ENCODE measurements around the gene CTNNA2. TPM values are rescaled to one million over a fixed set of nuclear protein-coding genes. Genes with fewer than 3 reads are reported as not detected.

The CTNNA2 gene
- total RNA-seq, 2 experiments from 2014 or later: not detected

GRCh38 chr2:80151248-80151647 is 638.4 kb downstream of the CTNNA2 start:
- Mint-ChIP-seq H3K27ac (no peak overlapping the region), H3K27me3 (no peaks in the 10 kb centered on the region), H3K4me1 (no peaks in the 10 kb centered on the region), H3K36me3 (ENCODE audit: low read depth) (no peaks in the 10 kb centered on the region), H3K4me3 (no peak overlapping the region), H3K9me3 (peaks cover 2% of the 10 kb centered on the region)
- DNase-seq: no peak
- POLR2A ChIA-PET: no interaction called here
- CTCF ChIA-PET: no interaction called here

- POLR2A ChIA-PET: no interaction called here
- no peaks in the 10 kb centered on the region for H3K9me3 Mint-ChIP-seq
- CTCF ChIA-PET: no interaction called here
- no peak overlapping the region for H3K4me3 Mint-ChIP-seq
- H3K4me1 Mint-ChIP-seq: no peaks in the 10 kb centered on the region
- DNase-seq: no peak
- no peaks in the 10 kb centered on the region for H3K36me3 Mint-ChIP-seq (ENCODE audit: low read depth)
- no peaks in the 10 kb centered on the region for H3K27me3 Mint-ChIP-seq
- no peak overlapping the region for H3K27ac Mint-ChIP-seq
Observed at GRCh38 chr2:80151651-80152050, 638.8 kb downstream of the CTNNA2 start.

DNA sequence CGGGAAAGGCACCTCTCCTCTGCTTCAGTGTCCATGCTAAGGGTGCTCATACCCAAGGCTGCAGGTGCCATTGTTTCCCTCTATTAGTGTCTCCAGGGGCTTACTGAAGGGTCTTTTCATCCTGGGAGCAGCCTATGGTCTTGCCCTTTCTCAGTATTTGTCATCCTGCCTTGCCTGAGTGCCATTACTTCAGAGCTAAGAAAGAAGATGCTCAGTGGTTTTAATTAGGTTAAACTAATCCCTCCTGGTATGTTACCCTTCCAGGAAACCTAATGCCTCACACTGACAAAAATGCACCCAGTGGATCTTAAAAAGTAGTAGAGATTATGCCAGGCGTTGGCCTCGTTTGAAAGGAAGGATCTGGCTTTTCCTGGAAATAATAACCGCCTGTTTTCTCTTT is 640.3 kb downstream of the CTNNA2 start:
- Mint-ChIP-seq H3K4me1 (no peaks in the 10 kb centered on the region), H3K27me3 (no peaks in the 10 kb centered on the region), H3K9me3 (no peaks in the 10 kb centered on the region), H3K4me3 (no peak overlapping the region), H3K27ac (no peak overlapping the region), H3K36me3 (ENCODE audit: low read depth) (no peaks in the 10 kb centered on the region)
- CTCF ChIA-PET: no interaction called here
- DNase-seq: no peak
- POLR2A ChIA-PET: no interaction called here

DNA sequence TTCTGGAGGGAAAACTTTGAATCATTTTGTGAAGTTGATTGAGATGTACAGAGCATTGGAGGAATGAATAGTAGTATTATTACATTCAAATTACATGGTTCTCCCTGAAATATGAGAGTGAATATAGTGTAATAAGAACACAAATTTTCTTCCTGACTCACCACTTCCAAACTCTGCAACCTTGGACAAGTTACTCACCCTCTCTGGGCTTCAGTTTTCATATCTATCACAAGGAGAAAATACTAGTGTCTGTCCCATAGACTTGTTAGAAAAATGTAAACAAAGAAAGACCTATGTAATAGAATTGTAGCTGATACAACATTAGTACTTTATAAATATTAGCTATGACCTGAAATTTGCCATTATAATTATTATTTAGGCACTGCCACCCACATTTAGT is 640.9 kb downstream of the CTNNA2 start:
- ChIA-PET CTCF (no interaction called here), POLR2A (no interaction called here)
- Mint-ChIP-seq H3K9me3 (no peaks in the 10 kb centered on the region), H3K27me3 (no peaks in the 10 kb centered on the region), H3K4me3 (no peak overlapping the region), H3K27ac (no peak overlapping the region), H3K36me3 (ENCODE audit: low read depth) (no peaks in the 10 kb centered on the region), H3K4me1 (no peaks in the 10 kb centered on the region)
- no peak for DNase-seq

- Mint-ChIP-seq H3K27me3 (no peaks in the 10 kb centered on the region), H3K9me3 (no peaks in the 10 kb centered on the region), H3K4me1 (no peaks in the 10 kb centered on the region), H3K36me3 (ENCODE audit: low read depth) (no peaks in the 10 kb centered on the region), H3K27ac (no peak overlapping the region), H3K4me3 (no peak overlapping the region)
- ChIA-PET POLR2A (no interaction called here), CTCF (no interaction called here)
- DNase-seq: no peak
Observed at GRCh38 chr2:80154231-80154915, 641.5 kb downstream of the CTNNA2 start.

DNA sequence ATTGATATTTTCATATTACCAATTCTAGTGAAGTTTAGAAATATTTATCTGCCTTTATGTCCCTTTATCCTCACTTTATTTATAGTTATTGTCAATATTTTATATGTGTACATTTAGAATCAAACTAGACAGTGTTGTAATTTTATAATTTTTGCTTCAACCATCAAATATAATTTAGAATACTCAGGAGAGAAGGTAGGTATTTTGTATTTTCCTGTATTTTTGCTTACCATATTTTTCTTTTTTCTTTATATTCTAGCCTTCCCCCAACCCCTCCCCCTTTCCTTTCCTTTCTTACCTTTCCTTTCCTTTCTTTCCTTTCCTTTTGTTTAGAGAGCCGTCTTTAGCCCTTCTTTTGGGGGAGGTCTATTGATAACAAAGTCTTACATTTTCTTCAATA is 651.5 kb downstream of the CTNNA2 start:
- DNase-seq: no peak
- no peaks in the 10 kb centered on the region for H3K4me1 Mint-ChIP-seq
- peaks cover 4% of the 10 kb centered on the region for H3K9me3 Mint-ChIP-seq
- H3K27me3 Mint-ChIP-seq: no peaks in the 10 kb centered on the region
- no peaks in the 10 kb centered on the region for H3K36me3 Mint-ChIP-seq (ENCODE audit: low read depth)
- no peak overlapping the region for H3K4me3 Mint-ChIP-seq
- CTCF ChIA-PET: no interaction called here
- no peak overlapping the region for H3K27ac Mint-ChIP-seq
- POLR2A ChIA-PET: no interaction called here

- CTCF ChIA-PET: no interaction called here
- DNase-seq: no peak
- Mint-ChIP-seq H3K4me1 (no peaks in the 10 kb centered on the region), H3K9me3 (peaks cover 4% of the 10 kb centered on the region), H3K36me3 (ENCODE audit: low read depth) (no peaks in the 10 kb centered on the region), H3K4me3 (no peak overlapping the region), H3K27ac (no peak overlapping the region), H3K27me3 (no peaks in the 10 kb centered on the region)
- POLR2A ChIA-PET: no interaction called here
Observed at GRCh38 chr2:80166483-80167171, 653.8 kb downstream of the CTNNA2 start.

GRCh38 chr2:80167284-80167808 is 654.5 kb downstream of the CTNNA2 start:
- Mint-ChIP-seq H3K9me3 (peaks cover 4% of the 10 kb centered on the region), H3K27ac (no peak overlapping the region), H3K36me3 (ENCODE audit: low read depth) (no peaks in the 10 kb centered on the region), H3K4me3 (no peak overlapping the region), H3K27me3 (no peaks in the 10 kb centered on the region), H3K4me1 (no peaks in the 10 kb centered on the region)
- ChIA-PET CTCF (no interaction called here), POLR2A (no interaction called here)
- DNase-seq: no peak

DNA sequence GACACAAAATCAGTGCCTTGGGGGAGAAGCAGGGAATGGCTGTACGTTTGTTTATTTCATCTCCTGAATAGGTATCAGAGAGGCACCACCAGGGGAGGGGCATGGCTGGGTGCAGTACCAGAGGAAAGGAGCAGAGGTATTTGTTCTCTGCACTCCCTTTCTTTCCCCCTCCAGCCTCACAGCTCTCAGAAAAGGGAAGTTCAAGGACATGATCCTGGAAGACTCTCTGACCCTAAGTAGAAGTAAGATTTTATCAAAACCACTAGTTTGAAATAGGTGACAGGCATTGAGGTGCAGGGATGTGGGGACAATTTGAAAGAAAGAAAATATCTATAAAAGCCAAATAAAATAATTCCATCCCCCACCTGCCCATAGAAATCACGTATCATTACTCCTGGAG is 655.2 kb downstream of the CTNNA2 start:
- Mint-ChIP-seq H3K9me3 (peaks cover 6% of the 10 kb centered on the region), H3K4me1 (no peaks in the 10 kb centered on the region), H3K4me3 (no peak overlapping the region), H3K27ac (no peak overlapping the region), H3K36me3 (ENCODE audit: low read depth) (no peaks in the 10 kb centered on the region), H3K27me3 (no peaks in the 10 kb centered on the region)
- DNase-seq: no peak
- ChIA-PET POLR2A (no interaction called here), CTCF (no interaction called here)

- POLR2A ChIA-PET: no interaction called here
- Mint-ChIP-seq H3K4me1 (no peaks in the 10 kb centered on the region), H3K36me3 (ENCODE audit: low read depth) (no peaks in the 10 kb centered on the region), H3K27me3 (no peaks in the 10 kb centered on the region), H3K9me3 (peaks cover 6% of the 10 kb centered on the region), H3K4me3 (no peak overlapping the region), H3K27ac (no peak overlapping the region)
- CTCF ChIA-PET: no interaction called here
- no peak for DNase-seq
Observed at GRCh38 chr2:80168801-80169200, 656.0 kb downstream of the CTNNA2 start.

DNA sequence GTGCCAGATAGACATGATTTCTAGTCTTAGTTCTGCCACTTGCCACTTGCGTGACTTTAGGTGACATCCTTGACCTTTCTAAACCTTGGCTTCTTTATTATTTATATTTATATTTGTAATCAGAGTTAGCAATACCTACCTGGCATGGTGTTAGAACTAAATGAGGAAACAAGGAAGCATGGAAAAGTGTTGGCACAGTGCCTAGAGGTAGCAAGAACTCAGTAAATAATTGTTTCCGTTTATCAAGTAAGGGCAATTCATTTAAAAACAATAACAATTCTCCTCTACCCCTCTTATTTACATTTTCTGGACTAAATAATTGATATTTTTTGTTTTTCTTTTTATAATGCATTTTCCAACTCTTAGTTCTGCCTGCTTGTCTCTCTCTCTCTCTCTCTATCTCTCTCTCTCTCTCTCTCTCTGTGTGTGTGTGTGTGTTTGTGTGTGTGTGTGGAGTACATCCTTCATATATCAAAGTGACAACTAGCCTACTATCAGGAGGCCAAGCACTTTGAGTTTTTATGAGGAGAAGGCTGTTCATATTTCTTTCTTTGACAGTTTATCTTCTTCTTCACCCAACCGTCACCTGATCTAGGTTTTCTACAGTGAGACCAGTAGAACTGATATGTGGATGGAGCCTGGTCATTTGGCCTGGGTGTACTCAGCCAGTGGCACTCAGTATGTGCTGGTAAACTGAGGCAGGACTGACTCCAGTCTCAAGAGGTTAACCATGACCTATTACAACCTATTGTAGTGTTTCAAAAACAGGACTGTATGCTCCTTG is 657.2 kb downstream of the CTNNA2 start:
- H3K9me3 Mint-ChIP-seq: peaks cover 6% of the 10 kb centered on the region
- H3K27ac Mint-ChIP-seq: no peak overlapping the region
- no peaks in the 10 kb centered on the region for H3K27me3 Mint-ChIP-seq
- H3K4me3 Mint-ChIP-seq: no peak overlapping the region
- no peak for DNase-seq
- H3K4me1 Mint-ChIP-seq: no peaks in the 10 kb centered on the region
- H3K36me3 Mint-ChIP-seq (ENCODE audit: low read depth): no peaks in the 10 kb centered on the region
- ChIA-PET CTCF (no interaction called here), POLR2A (no interaction called here)

DNA sequence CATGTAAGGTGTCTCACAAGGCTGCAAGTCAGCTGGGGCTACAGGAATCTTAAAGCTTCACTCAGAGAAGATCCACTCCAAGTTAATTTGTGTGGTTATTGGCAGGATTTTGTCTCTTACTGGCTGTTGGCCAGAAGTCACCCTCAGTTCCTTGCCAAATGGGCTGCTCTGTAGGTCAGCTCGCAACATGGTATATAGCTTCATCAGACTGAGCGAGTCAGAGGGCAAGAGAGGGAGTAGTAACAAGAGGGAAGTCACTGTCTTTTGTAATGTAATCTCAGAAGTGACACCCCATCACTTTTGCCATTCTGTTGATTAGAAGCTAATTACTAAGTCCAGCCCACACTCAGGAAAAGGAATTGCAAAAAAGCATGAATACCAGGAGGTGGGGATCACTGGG is 672.2 kb downstream of the CTNNA2 start:
- no peak overlapping the region for H3K27ac Mint-ChIP-seq
- no peak overlapping the region for H3K4me3 Mint-ChIP-seq
- no peaks in the 10 kb centered on the region for H3K4me1 Mint-ChIP-seq
- POLR2A ChIA-PET: no interaction called here
- DNase-seq: no peak
- H3K9me3 Mint-ChIP-seq: peaks cover 14% of the 10 kb centered on the region
- H3K27me3 Mint-ChIP-seq: no peaks in the 10 kb centered on the region
- CTCF ChIA-PET: no interaction called here
- no peaks in the 10 kb centered on the region for H3K36me3 Mint-ChIP-seq (ENCODE audit: low read depth)

GRCh38 chr2:80186262-80186661 is 673.4 kb downstream of the CTNNA2 start:
- H3K36me3 Mint-ChIP-seq (ENCODE audit: low read depth): no peaks in the 10 kb centered on the region
- no peak for DNase-seq
- no peak overlapping the region for H3K27ac Mint-ChIP-seq
- ChIA-PET POLR2A (no interaction called here), CTCF (no interaction called here)
- H3K9me3 Mint-ChIP-seq: peaks cover 6% of the 10 kb centered on the region
- H3K4me3 Mint-ChIP-seq: no peak overlapping the region
- H3K27me3 Mint-ChIP-seq: no peaks in the 10 kb centered on the region
- H3K4me1 Mint-ChIP-seq: no peaks in the 10 kb centered on the region
